DOHH2 (cell line): Measurements from ENCODE around the gene ZBTB18.

ENCODE experiments used
- H3F3A ChIP-seq: fragments of 200-600 bp; sonication (generic), shearing (Covaris generic); 2 replicates; pipeline ENCODE4 v1.6.0; 2016; ENCODE audit warnings: antibody characterized with exemption, mild to moderate bottlenecking; ENCODE audit not compliant: control insufficient read depth, insufficient read depth
- H3K27ac ChIP-seq: fragments of 200-600 bp; sonication (generic); 2 replicates; pipeline ENCODE4 v1.5.1; 2014; ENCODE audit warnings: low read depth, mild to moderate bottlenecking, low read length, moderate library complexity
- H3K27me3 ChIP-seq: fragments of 200-600 bp; sonication (generic); 2 replicates; pipeline ENCODE4 v1.6.1; 2014; ENCODE audit warnings: mild to moderate bottlenecking, low read length, mixed read lengths; ENCODE audit not compliant: control insufficient read depth
- H3K36me3 ChIP-seq: fragments of 200-600 bp; sonication (generic); 2 replicates; pipeline ENCODE4 v1.6.1; 2014; ENCODE audit warnings: mild to moderate bottlenecking, low read length, moderate library complexity, mixed read lengths; ENCODE audit not compliant: control insufficient read depth
- H3K4me1 ChIP-seq: fragments of 200-600 bp; sonication (generic); 2 replicates; pipeline ENCODE4 v1.6.1; 2014; ENCODE audit warnings: mild to moderate bottlenecking, low read length, mixed read lengths; ENCODE audit not compliant: control insufficient read depth
- H3K4me2 ChIP-seq: fragments of 200-600 bp; sonication (generic); 2 replicates; pipeline ENCODE4 v1.6.0; 2014; ENCODE audit warnings: mild to moderate bottlenecking, low read length, moderate library complexity
- H3K4me3 ChIP-seq: fragments of 200-600 bp; sonication (generic); 2 replicates; pipeline ENCODE4 v1.5.1; 2014; ENCODE audit warnings: mild to moderate bottlenecking, low read length, mixed read lengths
- H3K79me2 ChIP-seq: fragments of 200-600 bp; sonication (generic); 2 replicates; pipeline ENCODE4 v1.6.1; 2014; ENCODE audit warnings: mild to moderate bottlenecking, low read length, mixed read lengths; ENCODE audit not compliant: control insufficient read depth
- H3K9me2 ChIP-seq: fragments of 200-600 bp; sonication (generic); replicated peaks from 2 replicates; pipeline ENCODE4 v1.6.1; 2014; ENCODE audit warnings: mild to moderate bottlenecking, low read length, mixed read lengths; ENCODE audit not compliant: control insufficient read depth
- H3K9me3 ChIP-seq: fragments of 200-600 bp; sonication (generic); 2 replicates; pipeline ENCODE4 v1.6.1; 2014; ENCODE audit warnings: antibody characterized with exemption, low read length, mixed read lengths; ENCODE audit not compliant: control insufficient read depth, insufficient read depth
- H4K20me1 ChIP-seq: fragments of 200-600 bp; sonication (generic); 2 replicates; pipeline ENCODE4 v1.6.0; 2014; ENCODE audit warnings: low read depth, mild to moderate bottlenecking, antibody characterized with exemption, low read length, moderate library complexity; ENCODE audit not compliant: control insufficient read depth, insufficient read depth
- CTCF ChIP-seq: fragments of 200-600 bp; sonication (generic); IDR thresholded peaks from one replicate; pipeline ENCODE4 v1.5.1; 2014; ENCODE audit warnings: antibody characterized with exemption, mild to moderate bottlenecking, low read depth, low read length; ENCODE audit not compliant: poor library complexity, severe bottlenecking
- EZH2phosphoT487 ChIP-seq: fragments of 200-600 bp; sonication (generic); IDR thresholded peaks from 2 replicates; pipeline ENCODE4 v1.6.1; 2017; ENCODE audit warnings: borderline replicate concordance, mild to moderate bottlenecking, antibody characterized with exemption, low read length, moderate library complexity, mixed read lengths

The ZBTB18 gene

GRCh38 chr1:244087611-244088010 lies 36.5 kb downstream of the ZBTB18 start:
- no peak overlapping the region for H3K4me2 ChIP-seq
- no peaks in the 10 kb centered on the region for H3K9me3 ChIP-seq
- peaks cover 11% of the 10 kb centered on the region for H3K27me3 ChIP-seq
- no peaks in the 10 kb centered on the region for H4K20me1 ChIP-seq
- no peak for TF ChIP-seq EZH2phosphoT487
- H3K36me3 ChIP-seq = no peaks in the 10 kb centered on the region
- H3K79me2 ChIP-seq = no peaks in the 10 kb centered on the region
- no peaks in the 10 kb centered on the region for H3F3A ChIP-seq
- no peaks in the 10 kb centered on the region for H3K9me2 ChIP-seq
- no peak overlapping the region for H3K4me3 ChIP-seq
- H3K27ac ChIP-seq = no peak overlapping the region
- H3K4me1 ChIP-seq = no peaks in the 10 kb centered on the region

DNA sequence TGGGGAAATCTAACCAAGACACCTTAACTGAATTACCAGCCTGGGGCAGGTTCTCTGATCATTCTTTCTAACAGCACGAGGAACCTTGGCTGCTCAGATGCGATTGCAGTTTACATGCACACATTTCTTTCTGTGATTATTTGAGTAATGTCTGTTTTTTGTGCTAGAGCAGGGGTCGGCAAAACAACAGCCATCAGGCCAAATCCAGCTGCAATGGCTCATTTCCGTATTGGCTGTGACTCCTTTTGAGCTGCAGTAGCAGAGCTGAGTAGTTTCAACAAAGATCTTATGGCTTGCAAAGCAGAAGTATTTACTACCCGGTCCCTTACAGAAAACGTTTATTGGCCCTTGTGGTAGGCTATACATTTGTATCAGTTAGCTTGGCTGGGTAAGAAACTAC lies 37.1 kb downstream of the ZBTB18 start:
- no peak overlapping the region for H3K4me2 ChIP-seq
- H3K27me3 ChIP-seq = peaks cover 11% of the 10 kb centered on the region
- no peak for TF ChIP-seq EZH2phosphoT487
- TF ChIP-seq CTCF = no peak
- no peaks in the 10 kb centered on the region for H3K36me3 ChIP-seq
- H3K27ac ChIP-seq = no peak overlapping the region
- no peak overlapping the region for H3K4me3 ChIP-seq
- no peaks in the 10 kb centered on the region for H3K4me1 ChIP-seq
- H3F3A ChIP-seq = no peaks in the 10 kb centered on the region
- no peaks in the 10 kb centered on the region for H4K20me1 ChIP-seq
- H3K9me2 ChIP-seq = no peaks in the 10 kb centered on the region
- H3K79me2 ChIP-seq = no peaks in the 10 kb centered on the region
- no peaks in the 10 kb centered on the region for H3K9me3 ChIP-seq

DNA sequence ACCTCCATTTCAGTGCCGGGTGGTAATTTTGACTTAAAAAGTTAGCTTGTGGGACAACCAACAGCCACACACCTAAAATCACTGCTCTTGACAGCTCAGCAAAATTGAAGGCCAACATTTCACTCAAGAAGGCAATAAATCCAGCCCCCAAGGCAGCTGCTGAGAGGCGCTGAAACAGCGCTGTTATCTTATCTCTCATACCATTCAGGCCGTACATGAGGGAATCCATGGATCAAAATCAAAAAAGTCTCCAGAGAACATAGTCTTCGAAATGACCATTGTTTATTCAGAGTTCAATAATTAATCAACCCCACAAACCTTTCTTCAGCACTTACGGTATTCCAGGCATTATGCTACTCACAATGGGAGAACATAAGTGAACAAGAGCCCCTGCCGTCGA lies 38.5 kb downstream of the ZBTB18 start:
- no peak for TF ChIP-seq CTCF
- no peak for TF ChIP-seq EZH2phosphoT487
- no peaks in the 10 kb centered on the region for H3K79me2 ChIP-seq
- no peaks in the 10 kb centered on the region for H3K36me3 ChIP-seq
- H3K9me3 ChIP-seq = no peaks in the 10 kb centered on the region
- no peaks in the 10 kb centered on the region for H3K4me1 ChIP-seq
- H3K4me2 ChIP-seq = no peak overlapping the region
- no peak overlapping the region for H3K27ac ChIP-seq
- no peaks in the 10 kb centered on the region for H3F3A ChIP-seq
- H4K20me1 ChIP-seq = no peaks in the 10 kb centered on the region
- peaks cover 11% of the 10 kb centered on the region for H3K27me3 ChIP-seq
- no peaks in the 10 kb centered on the region for H3K9me2 ChIP-seq
- H3K4me3 ChIP-seq = no peak overlapping the region

GRCh38 chr1:244090645-244091044 lies 39.6 kb downstream of the ZBTB18 start:
- no peaks in the 10 kb centered on the region for H3K79me2 ChIP-seq
- H3K9me3 ChIP-seq = no peaks in the 10 kb centered on the region
- TF ChIP-seq CTCF (no peak), EZH2phosphoT487 (no peak)
- H3K27me3 ChIP-seq = peaks cover 11% of the 10 kb centered on the region
- H3K4me1 ChIP-seq = no peaks in the 10 kb centered on the region
- H3K4me2 ChIP-seq = no peak overlapping the region
- H3K4me3 ChIP-seq = no peak overlapping the region
- no peaks in the 10 kb centered on the region for H4K20me1 ChIP-seq
- H3K36me3 ChIP-seq = no peaks in the 10 kb centered on the region
- no peak overlapping the region for H3K27ac ChIP-seq
- H3K9me2 ChIP-seq = no peaks in the 10 kb centered on the region
- no peaks in the 10 kb centered on the region for H3F3A ChIP-seq
